Lower lobe of right lung (tissue), 2 donors: Measurements from ENCODE around the gene WNK2. TPM values are rescaled to one million over a fixed set of nuclear protein-coding genes. Genes with fewer than 3 reads are reported as not detected.

Experiments
- ATAC-seq, 2 donors: fragments of 200-7000 bp; cut with Tn5 transposase; one replicate each; pipeline ENCODE4 v1.9.1; 2020 to 2022; ENCODE audit warnings: mild to moderate bottlenecking in 2 of 2, moderate library complexity in 2 of 2
- DNase-seq: peaks from one replicate; pipeline ENCODE4 v3.0.0-alpha.2; 2020
- H3K27ac ChIP-seq: fragments of 200-600 bp; one replicate; pipeline ENCODE4 v1.8.0; 2022
- H3K27me3 ChIP-seq: fragments of 200-600 bp; one replicate; pipeline ENCODE4 v1.8.0; 2022; ENCODE audit warnings: low read depth
- H3K36me3 ChIP-seq: fragments of 200-600 bp; one replicate; pipeline ENCODE4 v1.8.0; 2022; ENCODE audit warnings: mild to moderate bottlenecking
- H3K4me1 ChIP-seq: fragments of 200-600 bp; one replicate; pipeline ENCODE4 v1.8.0; 2022
- H3K4me3 ChIP-seq: fragments of 200-600 bp; one replicate; pipeline ENCODE4 v1.8.0; 2022; ENCODE audit warnings: mild to moderate bottlenecking
- H3K9me3 ChIP-seq: fragments of 200-600 bp; one replicate; pipeline ENCODE4 v1.8.0; 2022
- intact Hi-C: fragments of 100-400 bp; cut with DNase I; formaldehyde crosslinking; loops from one replicate; pipeline ENCODE4 v1.11.0; 2022
- total RNA-seq: library from RNA; stranded (reverse); fragmentation: NEBNext Ultra II Directional; extraction: Animal tissue kit (Norgen Biotek cat#: 25700); gene quantifications from one replicate; pipeline ENCODE4 v1.2.1, GENCODE V29; 2021
- TF ChIP-seq, protein P1 (sequence below): fragments of 200-600 bp; IDR thresholded peaks from one replicate; pipeline ENCODE4 v1.8.0; 2022; ENCODE audit warnings: antibody characterized with exemption, mild to moderate bottlenecking
- donor health status: DM: no; HTN: yes; CAD: no; lungs with severe emphysema.

WNK2 gene
- total RNA-seq, 1 donor from 2014 or later = 7.7 TPM

GRCh38 chr9:93268551-93269314 lies 84.8 kb downstream of the WNK2 start:
- peak; percentile 43 for DNase-seq
- Histone ChIP-seq H3K9me3 (no peaks in the 10 kb centered on the region), H3K4me3 (no peak overlapping the region), H3K27ac (no peak overlapping the region), H3K36me3 (no peaks in the 10 kb centered on the region), H3K27me3 (peaks cover 6% of the 10 kb centered on the region), H3K4me1 (no peaks in the 10 kb centered on the region)
- TF ChIP-seq, protein P1, sequence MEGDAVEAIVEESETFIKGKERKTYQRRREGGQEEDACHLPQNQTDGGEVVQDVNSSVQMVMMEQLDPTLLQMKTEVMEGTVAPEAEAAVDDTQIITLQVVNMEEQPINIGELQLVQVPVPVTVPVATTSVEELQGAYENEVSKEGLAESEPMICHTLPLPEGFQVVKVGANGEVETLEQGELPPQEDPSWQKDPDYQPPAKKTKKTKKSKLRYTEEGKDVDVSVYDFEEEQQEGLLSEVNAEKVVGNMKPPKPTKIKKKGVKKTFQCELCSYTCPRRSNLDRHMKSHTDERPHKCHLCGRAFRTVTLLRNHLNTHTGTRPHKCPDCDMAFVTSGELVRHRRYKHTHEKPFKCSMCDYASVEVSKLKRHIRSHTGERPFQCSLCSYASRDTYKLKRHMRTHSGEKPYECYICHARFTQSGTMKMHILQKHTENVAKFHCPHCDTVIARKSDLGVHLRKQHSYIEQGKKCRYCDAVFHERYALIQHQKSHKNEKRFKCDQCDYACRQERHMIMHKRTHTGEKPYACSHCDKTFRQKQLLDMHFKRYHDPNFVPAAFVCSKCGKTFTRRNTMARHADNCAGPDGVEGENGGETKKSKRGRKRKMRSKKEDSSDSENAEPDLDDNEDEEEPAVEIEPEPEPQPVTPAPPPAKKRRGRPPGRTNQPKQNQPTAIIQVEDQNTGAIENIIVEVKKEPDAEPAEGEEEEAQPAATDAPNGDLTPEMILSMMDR = no peak
- intact Hi-C loops = no loop called here
- peak in 1 of 2 donors; percentile 37 for ATAC-seq

GRCh38 chr9:93270976-93271375 lies 87.0 kb downstream of the WNK2 start:
- intact Hi-C loops = no loop called here
- no peak for DNase-seq
- no peaks in the 10 kb centered on the region for H3K4me1 ChIP-seq
- TF ChIP-seq, protein P1 = no peak
- no peaks in the 10 kb centered on the region for H3K36me3 ChIP-seq
- no peak for ATAC-seq
- H3K27ac ChIP-seq = no peak overlapping the region
- no peak overlapping the region for H3K4me3 ChIP-seq
- peaks cover 9% of the 10 kb centered on the region for H3K27me3 ChIP-seq
- no peaks in the 10 kb centered on the region for H3K9me3 ChIP-seq

DNA sequence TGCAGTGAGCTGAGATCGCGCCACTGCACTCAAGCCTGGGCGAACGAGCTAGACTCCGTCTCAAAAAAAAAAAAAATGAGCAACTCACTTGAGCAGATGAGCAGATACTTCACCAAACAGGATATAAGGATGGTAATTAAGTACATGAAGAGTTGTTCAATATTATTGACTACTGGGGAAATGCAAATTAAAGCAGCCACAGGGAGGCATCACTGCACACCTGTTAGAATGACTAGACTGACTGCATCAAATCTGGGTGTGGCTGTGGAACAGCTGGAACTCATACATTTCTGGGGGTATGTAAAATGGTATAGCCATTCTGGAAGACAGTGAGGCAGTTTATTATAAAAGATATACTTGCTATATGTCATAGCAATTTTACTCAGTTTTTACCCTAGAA lies 93.0 kb downstream of the WNK2 start:
- no peaks in the 10 kb centered on the region for H3K36me3 ChIP-seq
- no peaks in the 10 kb centered on the region for H3K9me3 ChIP-seq
- H3K27me3 ChIP-seq = peaks cover 3% of the 10 kb centered on the region
- no peak overlapping the region for H3K27ac ChIP-seq
- no peak overlapping the region for H3K4me3 ChIP-seq
- TF ChIP-seq, protein P1 = no peak
- H3K4me1 ChIP-seq = no peaks in the 10 kb centered on the region
- DNase-seq (no peak), ATAC-seq (no peak)
- intact Hi-C loops = no loop called here

DNA sequence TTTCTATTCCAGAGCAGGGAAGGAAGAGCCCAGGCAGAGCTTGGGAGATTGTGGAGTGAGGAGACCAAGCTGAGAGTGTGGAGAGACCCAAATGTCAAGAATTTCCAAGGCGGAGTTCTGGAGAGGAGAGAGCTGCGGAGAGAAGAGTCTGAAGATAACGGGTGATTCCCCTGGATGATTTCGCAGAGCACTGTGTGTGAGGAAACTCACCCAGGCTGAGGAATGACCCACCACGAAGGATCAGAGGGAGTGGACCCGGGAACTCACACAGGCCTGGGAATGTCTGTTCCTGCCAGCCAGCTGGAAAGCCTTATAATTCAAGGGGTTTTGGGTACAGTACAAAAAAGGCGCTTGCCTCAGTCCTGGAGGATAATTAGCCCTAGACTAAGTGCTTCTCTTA lies 94.2 kb downstream of the WNK2 start:
- Histone ChIP-seq H3K4me1 (no peaks in the 10 kb centered on the region), H3K9me3 (no peaks in the 10 kb centered on the region), H3K4me3 (no peak overlapping the region), H3K27ac (no peak overlapping the region), H3K27me3 (peaks cover 3% of the 10 kb centered on the region), H3K36me3 (no peaks in the 10 kb centered on the region)
- TF ChIP-seq, protein P1 = no peak
- ATAC-seq (no peak), DNase-seq (no peak)
- intact Hi-C loops = no loop called here

GRCh38 chr9:93280661-93281259 lies 96.8 kb downstream of the WNK2 start:
- ATAC-seq = no peak
- Histone ChIP-seq H3K27me3 (no peaks in the 10 kb centered on the region), H3K27ac (no peak overlapping the region), H3K9me3 (no peaks in the 10 kb centered on the region), H3K4me1 (no peaks in the 10 kb centered on the region), H3K36me3 (no peaks in the 10 kb centered on the region), H3K4me3 (no peak overlapping the region)
- no peak for DNase-seq
- TF ChIP-seq, protein P1 = no peak
- intact Hi-C loops = no loop called here
